GM12878 (cell line): ENCODE results near the gene FOXF1.

Source experiments
- ATF3 ChIP-seq: IDR thresholded peaks from 2 replicates; pipeline ENCODE4 v1.6.1; 2011; ENCODE audit warnings: low read depth, mild to moderate bottlenecking, low read length, moderate library complexity, borderline replicate concordance; ENCODE audit errors: extremely low read depth
- CTCF ChIP-seq, 3 experiments: IDR thresholded peaks in 2 of 3; conservative IDR thresholded peaks in 1 of 3; 2 replicates each; pipeline ENCODE4 v1.5.1; 2011; ENCODE audit warnings: low read depth in 3 of 3, low read length in 3 of 3, mild to moderate bottlenecking in 3 of 3, control low read depth in 2 of 3, moderate library complexity in 2 of 3, inconsistent platforms in 1 of 3, mixed read lengths in 1 of 3; ENCODE audit not compliant: control insufficient read depth in 2 of 3, insufficient read depth in 1 of 3; ENCODE audit errors: extremely low read depth in 1 of 3
- EP300 ChIP-seq, 2 experiments: fragments of 150-350 bp in 1 of 2; IDR thresholded peaks; 2 replicates each; pipeline ENCODE4 v1.6.1; 2011 to 2012; ENCODE audit warnings: low read depth in 2 of 2, low read length in 2 of 2, borderline replicate concordance in 1 of 2, improper control_type of control experiment in 1 of 2, inconsistent platforms in 1 of 2; ENCODE audit not compliant: control insufficient read depth in 1 of 2
- EZH2 ChIP-seq: IDR thresholded peaks from 2 replicates; pipeline ENCODE4 v1.6.1; 2012; ENCODE audit warnings: low read depth, mild to moderate bottlenecking, control low read depth, inconsistent platforms, low read length, borderline replicate concordance; ENCODE audit not compliant: control insufficient read depth
- POLR2A ChIP-seq: IDR thresholded peaks from 2 replicates; pipeline ENCODE4 v1.6.1; 2011; ENCODE audit warnings: low read depth, mild to moderate bottlenecking, low read length
- POLR2AphosphoS2 ChIP-seq: IDR thresholded peaks from 2 replicates; pipeline ENCODE4 v1.6.1; 2011; ENCODE audit warnings: low read depth, mild to moderate bottlenecking, low read length, improper control_type of control experiment, moderate library complexity
- SKIL ChIP-seq: fragments of 450-650 bp; IDR thresholded peaks from 2 replicates; pipeline ENCODE4 v1.6.1; 2017; ENCODE audit warnings: mild to moderate bottlenecking, low read depth, inconsistent platforms; ENCODE audit not compliant: poor library complexity, severe bottlenecking
- SPI1 ChIP-seq: IDR thresholded peaks from 2 replicates; pipeline ENCODE4 v1.6.1; 2011; ENCODE audit warnings: low read depth, mild to moderate bottlenecking, low read length, moderate library complexity, borderline replicate concordance; ENCODE audit not compliant: insufficient read depth
- ZBTB40 ChIP-seq: fragments of 450-650 bp; IDR thresholded peaks from 2 replicates; pipeline ENCODE4 v1.6.1; 2016; ENCODE audit warnings: mild to moderate bottlenecking, moderate library complexity, borderline replicate concordance

GRCh38 chr16:86494039-86494564, 16.2 kb upstream of the FOXF1 start:
- no peak for TF ChIP-seq POLR2A
- TF ChIP-seq POLR2AphosphoS2 = no peak
- TF ChIP-seq CTCF (IDR thresholded peaks at IDR 0.05 in 2 of 3, conservative IDR thresholded peaks at IDR 0.05 in 1 of 3; ENCODE audit: control insufficient read depth in 2 of 3, extremely low read depth in 1 of 3, insufficient read depth in 1 of 3, low read depth in 3 of 3, low read length in 3 of 3) = no peak
- no peak for TF ChIP-seq ZBTB40
- no peak for TF ChIP-seq SKIL
- no peak for TF ChIP-seq EP300 (IDR thresholded peaks at IDR 0.05; ENCODE audit: borderline replicate concordance in 1 of 2, control insufficient read depth in 1 of 2, low read depth in 2 of 2, low read length in 2 of 2)
- TF ChIP-seq ATF3 = no peak
- no peak for TF ChIP-seq SPI1
- no peak for TF ChIP-seq EZH2
